ENCODE data around the gene BPIFB3. TPM values are rescaled to one million over a fixed set of nuclear protein-coding genes. Genes with fewer than 3 reads are reported as not detected.
A peak's percentile ranks its signal among the peaks of the same experiment; 100 is the strongest.

The BPIFB3 gene, protein sequence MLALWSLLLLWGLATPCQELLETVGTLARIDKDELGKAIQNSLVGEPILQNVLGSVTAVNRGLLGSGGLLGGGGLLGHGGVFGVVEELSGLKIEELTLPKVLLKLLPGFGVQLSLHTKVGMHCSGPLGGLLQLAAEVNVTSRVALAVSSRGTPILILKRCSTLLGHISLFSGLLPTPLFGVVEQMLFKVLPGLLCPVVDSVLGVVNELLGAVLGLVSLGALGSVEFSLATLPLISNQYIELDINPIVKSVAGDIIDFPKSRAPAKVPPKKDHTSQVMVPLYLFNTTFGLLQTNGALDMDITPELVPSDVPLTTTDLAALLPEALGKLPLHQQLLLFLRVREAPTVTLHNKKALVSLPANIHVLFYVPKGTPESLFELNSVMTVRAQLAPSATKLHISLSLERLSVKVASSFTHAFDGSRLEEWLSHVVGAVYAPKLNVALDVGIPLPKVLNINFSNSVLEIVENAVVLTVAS
- total RNA-seq (2016; rRNA removed; fragmentation: Illumina TruSeq; extraction: Trizol) = not detected in 2 replicates
- total RNA-seq (2016; cell fraction: cytosol; rRNA removed; fragmentation: Illumina TruSeq; extraction: Trizol; ENCODE audit: low read depth) = not detected in 2 replicates
- not detected in 2 replicates for total RNA-seq (2016; cell fraction: insoluble cytoplasmic fraction; rRNA removed; fragmentation: Illumina TruSeq; extraction: Trizol)
- total RNA-seq (2016; cell fraction: membrane; rRNA removed; fragmentation: Illumina TruSeq; extraction: Trizol) = not detected in 2 replicates
- not detected in 2 replicates for total RNA-seq (2016; cell fraction: nucleus; rRNA removed; fragmentation: Illumina TruSeq; extraction: Trizol)
- polyA plus RNA-seq (2011; rRNA removed) = 0.09 TPM in 1 of 2 replicates, not detected in the other
- polyA plus RNA-seq (2011; cell fraction: cytosol; rRNA removed) = not detected in 2 replicates
- 0.21 TPM in 1 of 2 replicates, not detected in the other for polyA plus RNA-seq (2011; cell fraction: nucleus; rRNA removed)
- not detected in 2 replicates for polyA plus RNA-seq (2012)
- not detected in 2 replicates for polyA plus RNA-seq (2016; cell fraction: cytosol; fragmentation: Illumina TruSeq; extraction: Trizol; ENCODE audit: low read depth)
- not detected in 2 replicates for polyA plus RNA-seq (2016; cell fraction: insoluble cytoplasmic fraction; fragmentation: Illumina TruSeq; extraction: Trizol; ENCODE audit: low read depth)
- not detected in 2 replicates for polyA plus RNA-seq (2016; cell fraction: membrane; fragmentation: Illumina TruSeq; extraction: Trizol; ENCODE audit: low read depth)
- polyA plus RNA-seq (2016; cell fraction: nucleus; fragmentation: Illumina TruSeq; extraction: Trizol; ENCODE audit: insufficient read depth, low read depth) = not detected in 2 replicates
- polyA minus RNA-seq (2011; rRNA and poly(A)+ RNA removed; ENCODE audit: low replicate concordance) = not detected in 2 replicates
- polyA minus RNA-seq (2011; cell fraction: cytosol; rRNA and poly(A)+ RNA removed) = not detected in 2 replicates
- not detected in 2 replicates for polyA minus RNA-seq (2011; cell fraction: nucleus; rRNA and poly(A)+ RNA removed)
- Bru-seq, nascent RNA = percentile 6 among the genes with signal in this experiment
- percentile 6 among the genes with signal in this experiment for BruChase-seq, experiment 1, labeled RNA remaining after a 6-hour chase
- percentile 5 among the genes with signal in this experiment for BruChase-seq, experiment 2, labeled RNA remaining after a 2-hour chase
- long read RNA-seq, experiment 1 = 0 reads
- long read RNA-seq, experiment 2 = 0 reads

DNA sequence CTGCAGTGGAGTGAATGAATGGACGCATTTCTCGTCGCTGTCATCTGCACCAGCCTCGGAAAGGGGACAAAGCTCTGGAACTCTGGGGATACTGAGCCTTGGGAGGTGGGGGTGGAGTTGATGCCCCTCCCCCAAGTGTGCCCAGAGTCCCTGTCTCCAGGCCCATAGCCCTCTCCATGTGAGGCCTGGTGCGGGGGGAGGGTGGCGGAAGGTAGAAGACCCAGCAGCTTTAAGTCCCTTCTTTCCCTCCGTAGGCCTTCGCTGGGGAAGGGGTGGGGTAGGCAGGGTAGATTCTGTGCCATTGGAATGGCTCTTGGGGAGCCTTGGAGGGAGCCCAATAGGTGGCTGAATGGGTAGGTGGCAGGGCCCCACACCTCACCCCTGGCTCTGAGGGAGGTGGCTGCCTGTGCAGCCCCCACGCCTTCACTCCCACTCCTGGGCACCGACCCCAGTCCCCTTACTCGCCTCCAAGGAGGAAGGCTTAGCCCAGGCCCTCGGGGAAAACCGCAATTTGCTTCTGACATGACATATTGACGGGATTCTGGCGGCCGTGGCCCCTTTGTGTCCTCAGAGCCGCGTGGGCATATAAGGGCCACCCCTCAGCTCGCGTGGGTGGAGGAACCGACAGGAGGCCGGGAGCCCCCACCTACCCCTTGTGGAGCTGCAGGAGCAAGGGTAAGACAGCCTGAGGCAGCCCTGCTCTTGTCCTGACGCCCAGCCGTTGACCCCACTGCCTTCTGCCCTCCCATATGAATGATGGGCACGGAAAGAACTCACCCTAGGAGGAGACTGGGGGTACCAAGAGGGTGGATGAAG, at the start of gene BPIFB3:
Gene BPIFB3 (plus strand): TSS at position 613 of the 816 bp plus-strand sequence. CDS start 1,533 bp downstream, outside the sequence.
- Histone ChIP-seq H4K20me1 (ENCODE audit: insufficient read depth, low read length) (no peaks in the 10 kb centered on the region), H3K4me1 (ENCODE audit: insufficient read depth, low read length) (peaks cover 17% of the 10 kb centered on the region), H3K36me3 (replicated peaks in 1 of 2; ENCODE audit: control insufficient read depth in 1 of 2, insufficient read depth in 2 of 2, low read length in 2 of 2) (no peaks in the 10 kb centered on the region), H3K9ac (ENCODE audit: insufficient read depth, low read depth, low read length) (no peak within 1 kb of the TSS), H2AFZ (ENCODE audit: low read length) (no peak within 1 kb of the TSS), H3K4me3 (replicated peaks in 1 of 3; ENCODE audit: insufficient read depth in 1 of 3, low read depth in 2 of 3, low read length in 3 of 3) (no peak within 1 kb of the TSS), H3K27ac (ENCODE audit: extremely low read length, insufficient read depth, low read length) (no peak within 1 kb of the TSS), H3K4me2 (ENCODE audit: low read depth, low read length) (no peak within 1 kb of the TSS), H3K27me3 (ENCODE audit: control insufficient read depth in 1 of 2, insufficient read depth in 2 of 2, low read length in 2 of 2) (peaks cover under 1 to 38% of the 10 kb centered on the region in 2 experiments; a peak in 3 of 5 replicates), H3K9me3 (ENCODE audit: low read length) (no peaks in the 10 kb centered on the region), H3K79me2 (ENCODE audit: insufficient read depth, low read length) (no peaks in the 10 kb centered on the region)
- DNase-seq (ENCODE audit: low spot score) (no peak), ATAC-seq (no peak), FAIRE-seq (no peak)
- in situ Hi-C loops (cut with HindIII; ENCODE audit: extremely low pct_ligation_motif_present, low pct_unique_long_range_greater_than_20kb) = no loop called here
- ChIA-PET POLR2A (interaction anchor here (2.0 kb wide), 1 partner anchor 27 kb away, joined by 5 read pairs; no protein-coding TSS in a partner anchor), CTCF (ENCODE audit: low intra/inter-chr PET ratio, low total read pairs) (no interaction called here)
- intact Hi-C loops (cut with micrococcal nuclease; ENCODE audit: unreplicated experiment) = no loop called here
- WGBS (ENCODE audit: low lambda C conversion rate) = 48% methylated on average over 25 of the region's 25 CpGs
- BruUV-seq (replicated peaks) = no TSS peak
- TF ChIP-seq ZIK1 (CRISPR knock-in tag; IDR thresholded peaks at IDR 0.05; ENCODE audit: borderline replicate concordance, low read depth) (no peak), HDAC6 (IDR thresholded peaks at IDR 0.05; ENCODE audit: low read depth, low read length) (no peak), SNRNP70 (IDR thresholded peaks at IDR 0.05; ENCODE audit: low read depth, low read length) (no peak), ZNF674 (CRISPR knock-in tag; IDR thresholded peaks at IDR 0.05; ENCODE audit: low read depth) (no peak), SOX13 (IDR thresholded peaks at IDR 0.05) (no peak), SOX13 (CRISPR knock-in tag; conservative IDR thresholded peaks at IDR 0.05 in 1 of 2, IDR thresholded peaks at IDR 0.05 in 1 of 2) (no peak), ZSCAN25 (CRISPR knock-in tag; IDR thresholded peaks at IDR 0.05) (no peak), NCOA5 (CRISPR knock-in tag; IDR thresholded peaks at IDR 0.05) (no peak), ZNF251 (CRISPR knock-in tag; IDR thresholded peaks at IDR 0.05) (no peak)
- TF ChIP-seq, protein P1, sequence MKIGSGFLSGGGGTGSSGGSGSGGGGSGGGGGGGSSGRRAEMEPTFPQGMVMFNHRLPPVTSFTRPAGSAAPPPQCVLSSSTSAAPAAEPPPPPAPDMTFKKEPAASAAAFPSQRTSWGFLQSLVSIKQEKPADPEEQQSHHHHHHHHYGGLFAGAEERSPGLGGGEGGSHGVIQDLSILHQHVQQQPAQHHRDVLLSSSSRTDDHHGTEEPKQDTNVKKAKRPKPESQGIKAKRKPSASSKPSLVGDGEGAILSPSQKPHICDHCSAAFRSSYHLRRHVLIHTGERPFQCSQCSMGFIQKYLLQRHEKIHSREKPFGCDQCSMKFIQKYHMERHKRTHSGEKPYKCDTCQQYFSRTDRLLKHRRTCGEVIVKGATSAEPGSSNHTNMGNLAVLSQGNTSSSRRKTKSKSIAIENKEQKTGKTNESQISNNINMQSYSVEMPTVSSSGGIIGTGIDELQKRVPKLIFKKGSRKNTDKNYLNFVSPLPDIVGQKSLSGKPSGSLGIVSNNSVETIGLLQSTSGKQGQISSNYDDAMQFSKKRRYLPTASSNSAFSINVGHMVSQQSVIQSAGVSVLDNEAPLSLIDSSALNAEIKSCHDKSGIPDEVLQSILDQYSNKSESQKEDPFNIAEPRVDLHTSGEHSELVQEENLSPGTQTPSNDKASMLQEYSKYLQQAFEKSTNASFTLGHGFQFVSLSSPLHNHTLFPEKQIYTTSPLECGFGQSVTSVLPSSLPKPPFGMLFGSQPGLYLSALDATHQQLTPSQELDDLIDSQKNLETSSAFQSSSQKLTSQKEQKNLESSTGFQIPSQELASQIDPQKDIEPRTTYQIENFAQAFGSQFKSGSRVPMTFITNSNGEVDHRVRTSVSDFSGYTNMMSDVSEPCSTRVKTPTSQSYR (CRISPR knock-in tag; IDR thresholded peaks at IDR 0.05; ENCODE audit: borderline replicate concordance) = no peak
- TF ChIP-seq, protein P2, sequence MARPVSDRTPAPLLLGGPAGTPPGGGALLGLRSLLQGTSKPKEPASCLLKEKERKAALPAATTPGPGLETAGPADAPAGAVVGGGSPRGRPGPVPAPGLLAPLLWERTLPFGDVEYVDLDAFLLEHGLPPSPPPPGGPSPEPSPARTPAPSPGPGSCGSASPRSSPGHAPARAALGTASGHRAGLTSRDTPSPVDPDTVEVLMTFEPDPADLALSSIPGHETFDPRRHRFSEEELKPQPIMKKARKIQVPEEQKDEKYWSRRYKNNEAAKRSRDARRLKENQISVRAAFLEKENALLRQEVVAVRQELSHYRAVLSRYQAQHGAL (CRISPR knock-in tag; IDR thresholded peaks at IDR 0.05; ENCODE audit: not compliant biosample characterization) = no peak
- TF ChIP-seq, protein P3, sequence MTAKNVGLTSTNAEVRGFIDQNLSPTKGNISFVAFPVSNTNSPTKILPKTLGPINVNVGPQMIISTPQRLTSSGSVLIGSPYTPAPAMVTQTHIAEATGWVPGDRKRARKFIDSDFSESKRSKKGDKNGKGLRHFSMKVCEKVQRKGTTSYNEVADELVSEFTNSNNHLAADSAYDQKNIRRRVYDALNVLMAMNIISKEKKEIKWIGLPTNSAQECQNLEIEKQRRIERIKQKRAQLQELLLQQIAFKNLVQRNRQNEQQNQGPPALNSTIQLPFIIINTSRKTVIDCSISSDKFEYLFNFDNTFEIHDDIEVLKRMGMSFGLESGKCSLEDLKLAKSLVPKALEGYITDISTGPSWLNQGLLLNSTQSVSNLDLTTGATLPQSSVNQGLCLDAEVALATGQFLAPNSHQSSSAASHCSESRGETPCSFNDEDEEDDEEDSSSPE (CRISPR knock-in tag; IDR thresholded peaks at IDR 0.05) = no peak
